ENCODE measurements around the gene DCBLD2. TPM values are rescaled to one million over a fixed set of nuclear protein-coding genes. Genes with fewer than 3 reads are reported as not detected.

The DCBLD2 gene
- total RNA-seq, 1 experiment from 2014 or later: 33.6 TPM

GRCh38 chr3:98761643-98762229 is 139.8 kb downstream of the DCBLD2 start:
- no peaks in the 10 kb centered on the region for H3K27me3 ChIP-seq (replicated peaks; ENCODE audit: insufficient read depth, low read depth, low read length, poor library complexity)
- no peak overlapping the region for H3K27ac ChIP-seq (ENCODE audit: low read depth, low read length, poor library complexity, severe bottlenecking)
- no peak for DNase-seq (ENCODE audit: low spot score)
- no peaks in the 10 kb centered on the region for H3K36me3 ChIP-seq (ENCODE audit: insufficient read depth, low read length, poor library complexity, severe bottlenecking)
- no TSS peak for BruUV-seq (replicated peaks)
- no peaks in the 10 kb centered on the region for H3K9me3 ChIP-seq (ENCODE audit: low read depth, low read length, poor library complexity, severe bottlenecking)
- CTCF ChIA-PET: no interaction called here
- intact Hi-C loops (cut with micrococcal nuclease; ENCODE audit: unreplicated experiment): no loop called here
- no peak for TF ChIP-seq CTCF (conservative IDR thresholded peaks at IDR 0.05; ENCODE audit: low read depth, low read length)
- no peak for TF ChIP-seq EZH2 (IDR thresholded peaks at IDR 0.05; ENCODE audit: borderline replicate concordance, low read depth, low read length, poor library complexity, severe bottlenecking)
- H3K4me1 ChIP-seq (ENCODE audit: insufficient read depth, low read length, poor library complexity, severe bottlenecking): peaks cover 22% of the 10 kb centered on the region
- no peak overlapping the region for H3K4me3 ChIP-seq (ENCODE audit: low read depth, low read length, poor library complexity, severe bottlenecking)
- POLR2A ChIA-PET (ENCODE audit: low non-redundant PET): no interaction called here

GRCh38 chr3:98759629-98760028 is 141.9 kb downstream of the DCBLD2 start:
- Histone ChIP-seq H3K9me3 (ENCODE audit: low read depth, low read length, poor library complexity, severe bottlenecking) (no peaks in the 10 kb centered on the region), H3K4me1 (ENCODE audit: insufficient read depth, low read length, poor library complexity, severe bottlenecking) (peaks cover 14% of the 10 kb centered on the region), H3K36me3 (ENCODE audit: insufficient read depth, low read length, poor library complexity, severe bottlenecking) (no peaks in the 10 kb centered on the region), H3K4me3 (ENCODE audit: low read depth, low read length, poor library complexity, severe bottlenecking) (no peak overlapping the region), H3K27ac (ENCODE audit: low read depth, low read length, poor library complexity, severe bottlenecking) (no peak overlapping the region), H3K27me3 (replicated peaks; ENCODE audit: insufficient read depth, low read depth, low read length, poor library complexity) (no peaks in the 10 kb centered on the region)
- ChIA-PET POLR2A (ENCODE audit: low non-redundant PET) (no interaction called here), CTCF (no interaction called here)
- BruUV-seq (replicated peaks): no TSS peak
- TF ChIP-seq EZH2 (IDR thresholded peaks at IDR 0.05; ENCODE audit: borderline replicate concordance, low read depth, low read length, poor library complexity, severe bottlenecking): no peak
- no peak for TF ChIP-seq CTCF (conservative IDR thresholded peaks at IDR 0.05; ENCODE audit: low read depth, low read length)
- intact Hi-C loops (cut with micrococcal nuclease; ENCODE audit: unreplicated experiment): no loop called here
- DNase-seq (ENCODE audit: low spot score): no peak

DNA sequence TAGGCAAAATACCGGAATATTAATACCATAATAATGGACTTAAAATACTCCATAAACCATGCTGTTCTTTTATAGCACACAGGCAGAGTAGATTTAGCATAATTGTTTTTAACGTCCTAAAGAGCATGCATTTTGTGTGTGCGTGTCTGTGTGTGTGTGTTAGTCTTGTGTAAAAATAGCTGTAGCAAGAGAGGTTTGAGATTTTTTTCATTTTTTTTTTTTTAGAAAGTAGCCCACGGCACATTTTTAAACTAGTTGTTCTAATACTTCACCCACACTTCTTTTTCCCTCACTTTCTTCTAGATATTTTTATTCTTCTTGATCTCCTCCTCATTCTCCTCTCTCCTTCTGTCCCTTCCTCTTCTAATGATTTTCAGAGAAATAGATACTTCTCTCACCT is 145.9 kb downstream of the DCBLD2 start:
- no TSS peak for BruUV-seq (replicated peaks)
- no peaks in the 10 kb centered on the region for H3K27me3 ChIP-seq (replicated peaks; ENCODE audit: insufficient read depth, low read depth, low read length, poor library complexity)
- POLR2A ChIA-PET (ENCODE audit: low non-redundant PET): no interaction called here
- no peaks in the 10 kb centered on the region for H3K4me1 ChIP-seq (ENCODE audit: insufficient read depth, low read length, poor library complexity, severe bottlenecking)
- no peaks in the 10 kb centered on the region for H3K36me3 ChIP-seq (ENCODE audit: insufficient read depth, low read length, poor library complexity, severe bottlenecking)
- no peaks in the 10 kb centered on the region for H3K9me3 ChIP-seq (ENCODE audit: low read depth, low read length, poor library complexity, severe bottlenecking)
- CTCF ChIA-PET: interaction anchor here (0.7 kb wide), 1 partner anchor 209 kb away, joined by 3 read pairs; no protein-coding TSS in a partner anchor
- DNase-seq (ENCODE audit: low spot score): no peak
- H3K27ac ChIP-seq (ENCODE audit: low read depth, low read length, poor library complexity, severe bottlenecking): no peak overlapping the region
- TF ChIP-seq EZH2 (IDR thresholded peaks at IDR 0.05; ENCODE audit: borderline replicate concordance, low read depth, low read length, poor library complexity, severe bottlenecking): no peak
- no peak for TF ChIP-seq CTCF (conservative IDR thresholded peaks at IDR 0.05; ENCODE audit: low read depth, low read length)
- intact Hi-C loops (cut with micrococcal nuclease; ENCODE audit: unreplicated experiment): no loop called here
- H3K4me3 ChIP-seq (ENCODE audit: low read depth, low read length, poor library complexity, severe bottlenecking): no peak overlapping the region
